Ascending aorta (tissue), 2 donors: ENCODE data around the gene HRK. TPM values are rescaled to one million over a fixed set of nuclear protein-coding genes. Genes with fewer than 3 reads are reported as not detected.

ENCODE experiments used
- DNase-seq, 2 donors: peaks; one replicate each; pipeline ENCODE4 v3.0.0-alpha.2; 2019; ENCODE audit warnings: low spot score in 2 of 2
- H3K27ac ChIP-seq, 2 donors: fragments of 200-600 bp; sonication (generic); one replicate each; pipeline ENCODE4 v1.5.1; 2016 to 2017; ENCODE audit warnings: mild to moderate bottlenecking in 1 of 2
- H3K27me3 ChIP-seq: fragments of 200-600 bp; sonication (generic); one replicate; pipeline ENCODE4 v1.5.1; 2017
- H3K36me3 ChIP-seq, 2 donors: fragments of 200-600 bp; sonication (generic); one replicate each; pipeline ENCODE4 v1.5.1; 2016
- H3K4me1 ChIP-seq, 2 donors: fragments of 200-600 bp; sonication (generic); one replicate each; pipeline ENCODE4 v1.5.1; 2016 to 2017; ENCODE audit warnings: mild to moderate bottlenecking in 1 of 2
- H3K4me3 ChIP-seq, 2 donors: fragments of 200-600 bp; sonication (generic); one replicate each; pipeline ENCODE4 v1.5.1; 2016 to 2017; ENCODE audit warnings: mild to moderate bottlenecking in 1 of 2
- H3K9me3 ChIP-seq, 2 donors: fragments of 200-600 bp; sonication (generic); one replicate each; pipeline ENCODE4 v1.5.1; 2016
- CTCF ChIP-seq, 3 experiments: fragments of 200-600 bp in 2 of 3; fragments of 450-650 bp in 1 of 3; sonication (generic) in 2 of 3; IDR thresholded peaks; one replicate each; pipeline ENCODE4 v1.5.1; 2016 to 2019; ENCODE audit warnings: antibody characterized with exemption in 3 of 3, mild to moderate bottlenecking in 1 of 3, moderate library complexity in 1 of 3
- intact Hi-C: fragments of 100-400 bp; cut with DNase I; formaldehyde crosslinking; loops from one replicate; pipeline ENCODE4 v1.15.1; 2023
- total RNA-seq: library from RNA; depleted of rRNA; stranded (reverse); fragments of >200 nt; gene quantifications from one replicate; pipeline ENCODE4 v1.1.0, GENCODE V29; 2016

HRK gene
- total RNA-seq: not detected

- no peak for TF ChIP-seq CTCF (IDR thresholded peaks at IDR 0.05)
- H3K4me3 ChIP-seq: peak within 1 kb of the TSS; percentile 55 to 58
- peaks cover 12% of the 10 kb centered on the region for H3K27me3 ChIP-seq
- peaks cover 10 to 24% of the 10 kb centered on the region in 2 donors for H3K4me1 ChIP-seq
- no peak within 1 kb of the TSS for H3K27ac ChIP-seq
- H3K36me3 ChIP-seq: no peaks in the 10 kb centered on the region
- no peak for DNase-seq
- H3K9me3 ChIP-seq: no peaks in the 10 kb centered on the region
- intact Hi-C loops: loop anchor here (10.0 kb wide), 1 partner anchor 147 kb away; the partner anchor contains the start of genes RNFT2 and SPRING1
These were observed at the start of gene HRK for GRCh38 chr12:116881325-116881876. TSS of gene HRK (minus strand) at chr12:116881441. CDS start at chr12:116881307, 134 bp downstream.

GRCh38 chr12:116929885-116930284 is 48.6 kb upstream of the HRK start:
- intact Hi-C loops: no loop called here
- DNase-seq: no peak

GRCh38 chr12:116928504-116928903 is 47.3 kb upstream of the HRK start:
- no peak for DNase-seq
- H3K4me3 ChIP-seq: no peak overlapping the region
- no peak for TF ChIP-seq CTCF (IDR thresholded peaks at IDR 0.05)
- no peak overlapping the region for H3K27ac ChIP-seq
- no peaks in the 10 kb centered on the region for H3K27me3 ChIP-seq
- intact Hi-C loops: no loop called here
- no peaks in the 10 kb centered on the region for H3K9me3 ChIP-seq
- peaks cover 12 to 14% of the 10 kb centered on the region in 2 donors for H3K36me3 ChIP-seq
- H3K4me1 ChIP-seq: peaks cover 6 to 8% of the 10 kb centered on the region in 2 donors

More at GRCh38 chr12:116929885-116930284, 48.6 kb upstream of the HRK start:
- Histone ChIP-seq H3K27me3 (no peaks in the 10 kb centered on the region), H3K27ac (no peak overlapping the region), H3K9me3 (no peaks in the 10 kb centered on the region), H3K36me3 (peaks cover 12 to 14% of the 10 kb centered on the region in 2 donors), H3K4me1 (peaks cover 6 to 9% of the 10 kb centered on the region in 2 donors), H3K4me3 (no peak overlapping the region)
- TF ChIP-seq CTCF (IDR thresholded peaks at IDR 0.05): no peak

- Histone ChIP-seq H3K36me3 (peaks cover 12 to 14% of the 10 kb centered on the region in 2 donors), H3K27me3 (no peaks in the 10 kb centered on the region), H3K4me1 (peaks cover 3 to 8% of the 10 kb centered on the region in 2 donors), H3K27ac (peak overlapping the region in 1 of 2 donors; percentile 41), H3K9me3 (no peaks in the 10 kb centered on the region), H3K4me3 (no peak overlapping the region)
- no peak for DNase-seq
- no peak for TF ChIP-seq CTCF (IDR thresholded peaks at IDR 0.05)
- intact Hi-C loops: no loop called here
These were observed 46.2 kb upstream of the HRK start for GRCh38 chr12:116927244-116927940.

GRCh38 chr12:116926283-116927243 is 45.3 kb upstream of the HRK start:
- Histone ChIP-seq H3K4me3 (peak overlapping the region in 1 of 2 donors; percentile 32), H3K9me3 (no peaks in the 10 kb centered on the region), H3K27me3 (no peaks in the 10 kb centered on the region), H3K27ac (peak overlapping the region; percentile 36 to 41), H3K4me1 (peaks cover 3 to 8% of the 10 kb centered on the region in 2 donors), H3K36me3 (peaks cover 12 to 14% of the 10 kb centered on the region in 2 donors)
- DNase-seq: no peak
- no peak for TF ChIP-seq CTCF (IDR thresholded peaks at IDR 0.05)
- intact Hi-C loops: no loop called here
